Stomach (tissue), 9 donors: ENCODE results near the gene PCDH15. TPM values are rescaled to one million over a fixed set of nuclear protein-coding genes. Genes with fewer than 3 reads are reported as not detected.

Source experiments
- DNase-seq, 2 donors: peaks; one replicate each; pipeline versions ENCODE4 v3.0.0 to v3.0.0-alpha.2; 2013 to 2019
- H3K27ac ChIP-seq, 5 donors: fragments of 200-600 bp in 4 of 5; sonication (generic) in 4 of 5; one replicate each; pipeline ENCODE4 v1.5.1; 2013 to 2019; ENCODE audit warnings: mild to moderate bottlenecking in 1 of 5, moderate library complexity in 1 of 5
- H3K27me3 ChIP-seq, 3 donors: fragments of 200-600 bp; sonication (generic); one replicate each; pipeline ENCODE4 v1.5.1; 2017 to 2019; ENCODE audit warnings: mixed run types in 1 of 3
- H3K36me3 ChIP-seq, 4 donors: fragments of 200-600 bp; sonication (generic); 1 replicate in 3 of 4; 2 replicates in 1 of 4; pipeline ENCODE4 v1.5.1; 2016 to 2019
- H3K4me1 ChIP-seq, 4 donors: fragments of 200-600 bp; sonication (generic); one replicate each; pipeline ENCODE4 v1.5.1; 2016 to 2019
- H3K4me3 ChIP-seq, 4 donors: fragments of 200-600 bp; sonication (generic) in 3 of 4; one replicate each; pipeline ENCODE4 v1.5.1; 2016 to 2019; ENCODE audit warnings: mild to moderate bottlenecking in 1 of 4
- H3K9me3 ChIP-seq, 4 donors: fragments of 200-600 bp; sonication (generic); one replicate each; pipeline ENCODE4 v1.5.1; 2016 to 2019
- EP300 ChIP-seq: sonication (generic); formaldehyde crosslinking; IDR thresholded peaks from one replicate; pipeline ENCODE4 v1.6.1; 2017; ENCODE audit warnings: antibody characterized with exemption
- POLR2A ChIP-seq, 4 donors: fragments of 450-650 bp; IDR thresholded peaks; one replicate each; pipeline ENCODE4 v1.6.1; 2016; ENCODE audit warnings: antibody characterized with exemption in 4 of 4, control low read depth in 2 of 4, mild to moderate bottlenecking in 1 of 4, moderate library complexity in 1 of 4
- POLR2AphosphoS5 ChIP-seq, 3 donors: sonication (generic); formaldehyde crosslinking; IDR thresholded peaks; one replicate each; pipeline ENCODE4 v1.6.1; 2016; ENCODE audit warnings: antibody characterized with exemption in 3 of 3
- WGBS, 5 donors: extraction: QIAGEN DNeasy Blood & Tissue Kit in 3 of 5; methylation state at CpG; one replicate each; pipeline versions ENCODE4 v1.1.5 to v1.1.7; 2013 to 2018; 5-methylcytosine and 5-hydroxymethylcytosine counted together
- intact Hi-C: fragments of 100-400 bp; cut with DNase I; formaldehyde crosslinking; loops from one replicate; pipeline ENCODE4 v1.15.1; 2023; ENCODE audit warnings: low total_unique reads
- polyA plus RNA-seq, 3 donors: library from polyadenylated mRNA; stranded (reverse); fragments of 200-250 nt; gene quantifications; one replicate each; pipeline ENCODE4 v1.2.3, GENCODE V29; 2013
- total RNA-seq, 5 donors: library from RNA; depleted of rRNA; stranded (reverse); fragments of >200 nt; gene quantifications; one replicate each; pipeline versions ENCODE4 v1.1.0 to v1.2.3, GENCODE V29; 2014 to 2016
- TF ChIP-seq, protein P1 (sequence below), 7 experiments: fragments of 450-650 bp in 4 of 7; fragments of 200-600 bp in 3 of 7; sonication (generic) in 3 of 7; IDR thresholded peaks; one replicate each; pipeline ENCODE4 v1.5.1; 2016 to 2019; ENCODE audit warnings: antibody characterized with exemption in 7 of 7, control low read depth in 2 of 7, mild to moderate bottlenecking in 1 of 7
- donor health status: healthy with polysubstance abuse.
- donor health status: Bipolar disorder and iron deficiency.
- donor health status: healthy.

The PCDH15 gene
- total and polyA plus RNA-seq, 8 donors, result 3.7 TPM; not detected in 7

DNA sequence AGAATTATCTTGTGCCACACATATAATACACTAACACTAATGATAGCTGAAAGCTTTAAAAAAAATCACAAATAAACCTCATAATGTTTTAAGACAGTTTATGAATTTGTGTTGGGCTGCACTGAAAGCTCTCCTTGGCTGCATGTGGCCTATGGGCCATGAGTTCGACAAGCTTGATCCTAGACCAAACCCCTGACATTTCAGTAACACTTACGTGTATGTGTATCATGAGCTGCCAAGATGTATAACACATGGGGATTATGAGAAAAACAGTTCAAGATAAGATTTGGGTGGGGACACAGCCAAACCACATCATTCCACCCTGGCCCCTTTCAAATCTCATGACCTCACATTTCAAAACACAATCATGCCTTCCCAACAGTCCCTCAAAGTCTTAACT is 823.8 kb downstream of the PCDH15 start:
- Histone ChIP-seq H3K9me3 (peaks cover 0 to 4% (median 0%) of the 10 kb centered on the region in 4 donors), H3K27me3 (no peaks in the 10 kb centered on the region), H3K36me3 (no peaks in the 10 kb centered on the region), H3K4me3 (no peak overlapping the region), H3K4me1 (no peaks in the 10 kb centered on the region), H3K27ac (no peak overlapping the region)
- intact Hi-C loops, result no loop called here
- no peak for DNase-seq
- TF ChIP-seq POLR2AphosphoS5 (IDR thresholded peaks at IDR 0.05) (no peak), EP300 (no peak), POLR2A (IDR thresholded peaks at IDR 0.05) (no peak)
- TF ChIP-seq, protein P1, sequence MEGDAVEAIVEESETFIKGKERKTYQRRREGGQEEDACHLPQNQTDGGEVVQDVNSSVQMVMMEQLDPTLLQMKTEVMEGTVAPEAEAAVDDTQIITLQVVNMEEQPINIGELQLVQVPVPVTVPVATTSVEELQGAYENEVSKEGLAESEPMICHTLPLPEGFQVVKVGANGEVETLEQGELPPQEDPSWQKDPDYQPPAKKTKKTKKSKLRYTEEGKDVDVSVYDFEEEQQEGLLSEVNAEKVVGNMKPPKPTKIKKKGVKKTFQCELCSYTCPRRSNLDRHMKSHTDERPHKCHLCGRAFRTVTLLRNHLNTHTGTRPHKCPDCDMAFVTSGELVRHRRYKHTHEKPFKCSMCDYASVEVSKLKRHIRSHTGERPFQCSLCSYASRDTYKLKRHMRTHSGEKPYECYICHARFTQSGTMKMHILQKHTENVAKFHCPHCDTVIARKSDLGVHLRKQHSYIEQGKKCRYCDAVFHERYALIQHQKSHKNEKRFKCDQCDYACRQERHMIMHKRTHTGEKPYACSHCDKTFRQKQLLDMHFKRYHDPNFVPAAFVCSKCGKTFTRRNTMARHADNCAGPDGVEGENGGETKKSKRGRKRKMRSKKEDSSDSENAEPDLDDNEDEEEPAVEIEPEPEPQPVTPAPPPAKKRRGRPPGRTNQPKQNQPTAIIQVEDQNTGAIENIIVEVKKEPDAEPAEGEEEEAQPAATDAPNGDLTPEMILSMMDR (IDR thresholded peaks at IDR 0.05), result no peak
- 68 to 79% (median 74%) methylated on average over 2 of the region's 2 CpGs for WGBS, 5 donors

DNA sequence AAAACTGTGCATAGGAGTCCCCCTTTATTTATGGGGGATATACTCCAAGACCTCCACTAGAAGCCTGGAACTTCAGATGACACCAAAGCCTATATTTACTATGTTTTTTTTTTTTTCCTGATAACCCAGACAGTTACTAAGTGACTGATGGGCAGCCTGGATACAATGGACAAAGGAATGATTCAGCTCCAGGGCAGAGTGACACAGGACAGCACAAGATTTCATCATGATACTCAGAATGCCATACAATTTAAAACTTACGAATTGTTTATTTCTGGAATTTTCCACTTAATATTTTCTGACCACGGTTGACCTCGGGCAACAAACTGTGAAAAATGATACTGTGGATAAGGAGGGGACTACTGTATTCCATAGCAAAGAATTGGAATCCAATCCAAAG is 843.6 kb downstream of the PCDH15 start:
- TF ChIP-seq EP300, result no peak
- TF ChIP-seq, protein P1 (IDR thresholded peaks at IDR 0.05), result no peak
- no peak for TF ChIP-seq POLR2AphosphoS5 (IDR thresholded peaks at IDR 0.05)
- no peak for TF ChIP-seq POLR2A (IDR thresholded peaks at IDR 0.05)
- intact Hi-C loops, result no loop called here
- no peaks in the 10 kb centered on the region for H3K27me3 ChIP-seq
- no peaks in the 10 kb centered on the region for H3K36me3 ChIP-seq
- 63 to 84% (median 70%) methylated on average over 3 of the region's 3 CpGs for WGBS, 5 donors
- DNase-seq, result no peak
- no peak overlapping the region for H3K4me3 ChIP-seq
- no peak overlapping the region for H3K27ac ChIP-seq
- H3K9me3 ChIP-seq, result peaks cover 0 to 4% (median under 1%) of the 10 kb centered on the region in 4 donors
- H3K4me1 ChIP-seq, result no peaks in the 10 kb centered on the region

DNA sequence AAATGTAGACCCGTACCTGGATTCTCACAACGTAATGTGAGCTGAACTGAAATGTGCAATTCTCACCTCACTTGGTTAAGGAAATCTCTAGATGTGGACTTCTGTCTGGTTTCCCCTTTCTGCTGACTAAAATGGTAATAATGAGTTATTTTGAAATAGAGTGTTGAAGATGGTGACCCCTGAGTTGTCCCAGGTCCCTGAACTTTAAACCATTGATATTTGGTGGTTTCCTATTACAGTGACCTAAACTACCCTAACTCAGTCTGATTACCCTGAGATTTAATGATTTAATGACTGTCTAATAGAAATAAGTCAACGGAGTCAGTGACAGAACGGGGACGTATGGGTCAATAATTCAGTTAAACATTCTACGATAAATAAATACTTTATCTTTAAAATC is 845.9 kb downstream of the PCDH15 start:
- no peak for TF ChIP-seq EP300
- TF ChIP-seq POLR2AphosphoS5 (IDR thresholded peaks at IDR 0.05), result no peak

DNA sequence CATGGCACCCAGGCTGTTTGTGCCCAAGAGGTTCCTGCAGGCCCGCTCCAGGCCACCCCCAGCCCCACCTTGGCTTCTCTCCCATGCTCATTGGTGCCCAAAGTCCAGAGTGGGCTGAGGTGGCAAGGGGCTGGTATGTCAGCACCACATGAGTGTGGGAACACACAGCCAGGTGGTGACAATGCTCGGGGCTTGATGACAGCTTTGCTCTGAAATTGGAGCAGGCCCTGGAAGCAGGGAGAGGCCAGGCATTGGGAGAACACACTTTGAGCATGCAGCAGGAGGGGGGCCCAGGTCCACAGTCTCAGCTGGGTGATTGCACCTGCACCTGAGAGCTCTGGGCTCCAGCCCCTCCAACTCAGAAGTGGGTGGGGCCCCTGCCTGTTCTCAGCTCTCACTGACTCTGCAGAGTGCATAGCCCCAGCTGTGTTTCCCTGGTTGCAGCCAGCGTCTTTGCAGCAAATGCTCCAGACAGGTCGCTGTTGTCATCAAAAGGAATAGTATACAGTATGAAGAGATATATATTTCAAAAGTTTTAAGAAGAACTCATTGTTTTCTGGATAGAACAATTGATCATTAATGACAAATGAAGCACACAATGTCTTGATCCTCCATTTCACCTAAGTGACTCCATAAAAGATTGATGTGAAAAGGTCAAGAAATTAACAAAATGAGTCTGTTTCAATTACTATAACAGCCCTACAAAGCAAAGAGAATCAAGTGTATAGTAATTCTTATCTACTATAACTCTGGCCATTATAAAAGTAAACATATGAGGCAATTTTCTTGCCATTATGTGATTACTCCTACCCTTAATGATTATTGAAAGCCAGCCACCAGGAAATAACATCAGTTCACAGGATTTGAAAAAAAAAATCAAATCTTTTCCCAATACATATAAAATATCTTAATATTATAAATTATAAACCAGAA is 848.1 kb downstream of the PCDH15 start:
- Histone ChIP-seq H3K4me1 (no peaks in the 10 kb centered on the region), H3K27me3 (no peaks in the 10 kb centered on the region)

More for the DNA sequence above, 845.9 kb downstream of the PCDH15 start:
- H3K4me3 ChIP-seq, result no peak overlapping the region
- H3K4me1 ChIP-seq, result no peaks in the 10 kb centered on the region
- no peaks in the 10 kb centered on the region for H3K27me3 ChIP-seq
- no peak overlapping the region for H3K27ac ChIP-seq
- intact Hi-C loops, result no loop called here
- DNase-seq, result no peak
- WGBS, 5 donors, result 74 to 86% (median 79%) methylated on average over 6 of the region's 6 CpGs
- no peaks in the 10 kb centered on the region for H3K36me3 ChIP-seq
- H3K9me3 ChIP-seq, result peaks cover 0 to 12% (median 4%) of the 10 kb centered on the region in 4 donors

More for the DNA sequence above, 848.1 kb downstream of the PCDH15 start:
- no peak overlapping the region for H3K4me3 ChIP-seq
- no peak overlapping the region for H3K27ac ChIP-seq
- peaks cover 0 to 12% (median 4%) of the 10 kb centered on the region in 4 donors for H3K9me3 ChIP-seq
- intact Hi-C loops, result no loop called here
- no peaks in the 10 kb centered on the region for H3K36me3 ChIP-seq
- TF ChIP-seq POLR2A (IDR thresholded peaks at IDR 0.05) (no peak), EP300 (no peak), POLR2AphosphoS5 (IDR thresholded peaks at IDR 0.05) (no peak)
- TF ChIP-seq, protein P1 (IDR thresholded peaks at IDR 0.05), result no peak
- WGBS, 5 donors, result 64 to 91% (median 79%) methylated on average over 4 of the region's 4 CpGs
- no peak for DNase-seq
